CD4-positive, alpha-beta T cell treated with Interleukin-6 for 4 hours (primary cell): ENCODE data around the gene DAPK1.
"Not testable (repeated sequence)": the region's sequence is repeated elsewhere in the genome, so short reads cannot be mapped to it uniquely, and the experiment has no call there.

Source experiments
- DNase-seq: peaks from one replicate; pipeline ENCODE4 v3.0.0-alpha.2; 2020; ENCODE audit warnings: mixed read lengths

Gene DAPK1

DNA sequence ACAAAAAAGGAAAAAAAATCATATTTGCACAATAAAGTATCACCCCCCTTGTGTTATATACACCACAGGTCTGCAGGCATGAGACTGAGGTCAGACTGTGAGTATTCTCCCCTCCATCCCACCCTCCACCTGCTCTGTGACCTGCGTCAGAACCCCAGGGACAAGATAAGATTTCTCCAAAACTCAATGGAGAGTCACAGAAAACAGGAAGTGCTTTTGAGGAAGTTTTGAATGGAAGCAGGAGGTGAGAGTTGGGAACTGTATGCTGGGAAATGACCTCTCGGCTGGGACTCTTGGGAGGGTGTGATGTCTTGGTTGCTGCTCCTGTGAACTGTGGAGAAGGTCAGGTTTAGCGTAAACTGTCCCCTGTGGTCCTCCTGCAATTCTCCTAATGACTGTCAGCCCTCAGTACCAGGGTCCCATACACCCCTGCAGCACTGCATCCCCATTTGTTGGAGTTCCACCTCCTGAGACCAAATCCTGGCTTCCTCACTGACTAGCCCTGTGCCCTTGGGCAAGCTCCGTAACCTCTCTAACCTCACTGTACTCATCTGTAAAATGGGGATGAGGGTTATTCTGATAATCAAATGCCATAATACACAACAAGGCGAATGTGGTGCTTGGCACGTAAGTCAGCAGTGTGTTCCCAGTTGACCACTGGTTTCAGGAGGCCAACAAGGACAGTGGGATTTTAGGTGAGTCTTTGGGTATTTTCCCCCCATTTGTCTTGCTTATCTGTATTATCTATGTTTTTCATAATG is 221.4 kb downstream of the DAPK1 start:
- no peak for DNase-seq

DNA sequence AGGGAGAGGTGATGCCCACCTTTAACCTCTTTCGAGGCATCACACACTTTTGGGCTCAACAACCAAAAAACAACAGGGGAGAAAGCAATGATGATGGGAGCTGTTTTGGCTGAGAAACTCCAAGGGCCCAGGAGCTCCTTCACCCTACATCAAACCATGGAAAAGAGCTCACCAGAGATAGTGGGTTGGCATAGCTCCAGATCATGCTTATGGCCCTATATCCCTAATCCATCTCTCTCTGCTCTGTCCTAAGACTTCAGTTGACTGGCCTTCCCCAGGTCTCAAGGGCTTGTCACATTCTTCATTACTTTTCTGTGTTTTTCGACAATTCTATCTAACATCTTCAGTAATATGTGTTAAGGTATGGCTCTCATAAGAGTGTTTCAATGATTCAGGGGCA is 222.5 kb downstream of the DAPK1 start:
- DNase-seq = no peak

DNA sequence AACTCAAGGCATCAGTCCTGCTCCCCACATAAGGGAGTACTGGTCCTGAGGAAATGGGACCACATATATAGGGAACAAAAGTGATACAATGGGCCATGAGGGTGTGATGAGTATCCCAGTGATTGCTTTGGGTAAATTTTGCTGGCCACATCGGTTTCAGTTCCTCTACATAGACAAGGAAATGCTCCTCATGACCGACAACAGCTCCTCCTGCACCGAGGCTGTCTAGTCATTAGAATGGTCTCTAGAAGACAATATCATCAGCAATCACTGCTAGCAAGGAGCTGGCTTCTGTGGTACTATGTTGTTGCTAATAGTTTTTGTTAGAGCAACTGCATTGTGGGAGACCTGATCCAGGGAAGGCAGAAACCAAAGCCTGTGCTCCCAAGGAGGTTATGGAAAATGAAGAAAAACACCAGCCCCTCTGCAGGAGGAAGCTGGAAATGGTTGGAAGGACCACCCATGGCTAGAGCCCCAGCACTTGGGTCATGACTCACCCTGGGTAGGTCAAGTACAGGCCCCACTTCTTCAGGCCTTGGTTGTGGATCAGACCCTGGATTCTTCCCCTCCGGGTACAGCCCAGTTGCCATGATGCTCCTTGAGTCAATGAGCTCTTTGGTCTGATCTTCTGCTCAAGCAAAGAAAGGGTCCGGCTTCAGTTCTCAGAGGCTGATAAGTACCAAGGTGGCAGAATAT is 224.9 kb downstream of the DAPK1 start:
- DNase-seq = no peak

DNA sequence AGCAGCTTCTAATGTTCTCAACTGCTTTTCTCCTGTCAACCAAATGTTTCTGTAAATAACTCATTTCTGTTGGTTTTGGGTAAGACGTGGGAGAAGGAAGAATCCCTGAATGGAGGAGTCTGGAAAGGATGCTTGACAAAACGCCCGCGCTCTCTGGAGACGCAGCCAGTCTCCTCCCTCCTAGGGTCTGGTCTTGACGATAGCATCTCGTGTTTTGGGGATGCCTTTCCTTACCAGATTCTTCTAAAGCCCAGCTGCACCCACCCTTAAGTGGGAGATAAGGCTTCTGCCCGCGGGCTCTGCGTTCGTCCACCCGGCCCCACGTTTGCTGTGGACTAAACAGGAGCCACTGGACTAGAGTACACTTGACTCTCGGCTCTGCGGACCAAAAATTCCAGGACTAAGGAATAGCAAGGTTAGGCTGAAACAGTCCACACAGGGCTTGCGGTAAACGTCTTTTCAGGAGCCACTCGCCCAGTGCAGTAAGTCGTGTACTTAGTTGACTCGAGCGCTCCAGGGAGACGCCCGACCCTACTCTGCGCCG is 227.8 kb downstream of the DAPK1 start:
- DNase-seq = no peak

DNA sequence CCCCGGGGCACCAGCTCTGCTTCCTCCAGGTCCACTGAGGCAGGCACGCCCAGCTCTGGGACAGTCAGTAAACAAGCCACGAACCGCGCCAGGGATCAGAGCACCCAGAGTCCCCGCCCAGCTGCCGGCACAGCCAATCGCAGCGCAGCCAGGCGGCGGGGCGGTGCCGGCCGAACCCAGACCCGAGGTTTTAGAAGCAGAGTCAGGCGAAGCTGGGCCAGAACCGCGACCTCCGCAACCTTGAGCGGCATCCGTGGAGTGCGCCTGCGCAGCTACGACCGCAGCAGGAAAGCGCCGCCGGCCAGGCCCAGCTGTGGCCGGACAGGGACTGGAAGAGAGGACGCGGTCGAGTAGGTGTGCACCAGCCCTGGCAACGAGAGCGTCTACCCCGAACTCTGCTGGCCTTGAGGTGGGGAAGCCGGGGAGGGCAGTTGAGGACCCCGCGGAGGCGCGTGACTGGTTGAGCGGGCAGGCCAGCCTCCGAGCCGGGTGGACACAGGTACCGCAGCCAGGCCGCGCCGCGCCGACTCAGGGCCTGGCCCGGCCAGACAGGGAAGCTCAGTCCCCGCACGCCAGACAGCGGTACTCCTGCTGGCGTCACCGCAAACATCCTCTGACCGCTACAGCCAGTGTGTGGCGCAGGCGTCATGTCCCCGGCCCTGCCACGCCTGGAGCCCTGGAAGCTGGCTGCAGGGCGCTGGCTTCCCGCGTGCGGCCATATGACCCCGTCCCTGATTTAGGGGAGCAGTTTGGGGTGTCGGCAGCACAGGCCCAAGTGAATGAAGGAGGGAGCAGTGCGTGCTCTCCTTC is 228.4 kb downstream of the DAPK1 start, which contains the start of gene CTSL:
Gene CTSL, plus strand, starts transcription at position 220 of the 810 bp plus-strand sequence. CDS start 1,485 bp downstream, outside the sequence.
- DNase-seq = peak; percentile 84

DNA sequence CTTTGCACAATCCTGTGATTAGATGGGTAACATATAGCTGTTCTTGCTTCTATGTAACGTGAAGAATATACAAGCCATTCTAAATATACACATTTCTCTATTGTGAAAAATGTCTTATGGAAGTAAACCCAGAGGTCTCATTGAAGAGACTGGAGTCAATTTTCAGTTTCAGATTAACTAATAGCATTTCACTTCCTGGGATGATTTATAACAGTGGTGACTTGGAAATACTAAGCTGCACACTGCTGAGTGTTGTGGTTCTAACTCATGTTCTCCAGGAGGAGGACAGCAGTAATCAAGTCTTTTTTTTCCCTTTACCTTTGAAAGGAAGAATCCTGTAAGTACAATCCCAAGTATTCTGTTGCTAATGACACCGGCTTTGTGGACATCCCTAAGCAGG is 231.6 kb downstream of the DAPK1 start:
- DNase-seq = no peak

DNA sequence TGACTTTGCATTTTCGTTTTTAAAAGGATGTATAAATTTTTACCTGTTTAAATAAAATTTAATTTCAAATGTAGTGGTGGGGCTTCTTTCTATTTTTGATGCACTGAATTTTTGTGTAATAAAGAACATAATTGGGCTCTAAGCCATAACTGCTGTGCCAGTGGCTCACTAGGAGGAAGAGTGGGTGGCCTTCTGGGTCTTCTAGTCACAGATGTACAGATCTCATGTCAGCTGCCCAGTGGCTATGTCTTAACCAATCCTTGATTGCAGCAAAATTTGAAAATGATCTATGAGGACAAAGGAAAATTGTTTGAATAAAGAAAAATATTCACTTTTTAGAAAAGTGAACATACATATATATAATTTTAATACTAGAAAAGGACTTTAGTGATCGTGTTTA is 233.7 kb downstream of the DAPK1 start:
- no peak for DNase-seq

DNA sequence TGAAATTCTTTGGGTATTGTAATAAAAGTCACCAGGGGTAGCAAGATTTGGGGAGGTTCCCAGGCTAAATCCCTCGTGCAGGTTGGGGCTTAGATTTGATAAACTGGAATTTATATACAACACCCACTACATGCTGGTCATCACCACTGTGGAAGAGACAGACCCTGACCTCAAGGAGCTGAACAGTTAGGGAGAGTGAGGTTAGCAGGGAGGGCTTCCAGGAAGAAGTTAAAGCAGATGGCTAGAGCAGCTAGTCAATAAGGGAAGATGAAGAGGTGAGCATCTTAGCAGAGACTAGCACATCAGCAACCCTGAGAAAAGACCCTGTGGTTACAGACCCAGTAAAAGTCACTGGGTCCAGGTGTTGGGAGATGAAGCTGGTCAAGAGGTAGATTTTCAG is 234.7 kb downstream of the DAPK1 start:
- DNase-seq = no peak

DNA sequence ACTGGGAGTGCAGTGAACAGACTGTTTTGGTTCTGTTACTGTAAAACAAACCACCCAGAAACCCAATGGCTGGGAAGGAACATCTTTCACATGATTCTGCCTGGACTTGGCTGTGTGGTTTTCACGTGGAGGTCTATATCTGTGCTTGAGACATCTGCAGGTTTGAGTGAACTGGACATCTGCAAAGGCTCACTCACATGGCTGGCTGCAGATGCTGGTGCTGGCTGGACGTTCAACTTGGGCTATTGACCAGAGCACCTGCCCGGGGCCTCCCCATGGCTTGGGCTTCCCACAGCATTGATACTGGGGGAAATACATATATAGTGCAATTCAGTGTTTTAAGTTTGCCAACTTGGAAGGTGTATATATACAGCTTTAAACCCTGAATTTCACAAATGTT is 235.1 kb downstream of the DAPK1 start:
- no peak for DNase-seq

DNA sequence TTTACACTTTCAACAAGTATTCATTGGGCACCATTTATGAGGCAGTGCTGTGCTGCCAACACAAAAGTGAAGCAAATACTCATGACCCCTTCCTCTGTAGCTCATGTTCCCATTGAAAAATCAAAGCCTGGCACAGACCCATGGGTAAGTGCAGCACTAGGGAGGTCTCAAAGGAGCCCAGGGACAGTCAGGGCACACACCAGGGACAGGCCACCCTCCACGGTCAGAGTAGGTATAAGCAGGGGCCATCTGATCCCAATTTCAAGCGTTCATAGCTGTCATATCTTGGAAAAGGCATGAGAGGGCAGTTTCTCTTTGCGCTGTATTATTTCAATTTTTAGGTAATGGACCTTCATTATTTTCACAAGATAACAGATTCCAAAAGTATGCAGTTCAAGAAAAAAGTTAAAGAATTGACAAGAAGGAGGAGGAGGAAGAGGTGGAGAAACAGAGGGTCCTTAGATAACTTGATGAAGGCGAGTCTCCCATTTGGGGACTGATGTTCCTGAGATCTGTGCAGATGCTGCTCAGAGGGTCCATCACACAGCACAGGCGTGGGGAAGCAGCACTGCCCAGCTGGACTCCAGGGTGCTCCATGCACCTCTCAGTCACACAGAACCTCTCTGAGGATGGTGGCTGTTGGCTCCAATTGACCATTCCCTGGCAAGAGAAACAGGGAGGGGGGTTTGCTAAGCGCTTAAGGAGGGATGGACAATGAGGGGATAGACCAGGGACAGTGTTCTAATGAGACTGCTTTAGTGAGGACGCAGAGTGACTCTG is 235.8 kb downstream of the DAPK1 start:
- no peak for DNase-seq

DNA sequence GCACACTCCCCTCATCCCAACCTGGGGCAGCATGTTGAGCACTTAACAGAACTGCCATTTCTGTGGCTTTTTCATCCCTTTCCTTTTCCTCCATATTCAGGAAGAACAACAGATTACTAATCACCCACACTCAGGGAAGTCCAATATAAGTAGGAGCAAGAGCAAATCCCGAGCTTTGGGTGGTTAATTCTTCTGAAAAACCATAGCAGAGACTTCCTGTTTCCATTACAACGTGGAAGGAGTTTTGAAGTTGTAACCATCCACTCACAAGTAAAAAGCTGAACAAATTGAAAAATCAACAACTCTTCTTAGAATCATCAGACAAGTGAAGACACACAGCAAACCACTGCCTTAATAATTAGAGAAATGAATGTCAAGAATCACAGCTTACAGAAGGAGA is 236.4 kb downstream of the DAPK1 start:
- no peak for DNase-seq

DNA sequence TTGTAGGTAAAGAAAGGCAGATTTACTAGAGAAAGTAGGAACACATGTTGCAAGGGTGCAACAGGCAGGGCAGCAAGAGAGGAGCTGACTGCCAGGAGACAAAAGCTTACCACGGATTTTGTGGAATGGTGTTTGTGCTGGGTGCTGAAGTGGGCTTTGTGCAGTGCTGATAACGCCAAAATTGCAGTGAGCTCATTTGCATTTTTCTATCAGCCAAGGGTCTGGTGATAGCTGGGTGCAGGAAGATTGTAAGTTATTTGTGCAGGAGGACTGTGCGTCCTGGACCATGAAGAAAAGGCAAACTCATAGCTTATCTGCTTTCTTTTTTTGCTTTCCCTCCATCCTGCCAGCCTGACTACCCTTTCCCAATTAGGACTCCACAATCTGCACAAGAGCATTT is 241.9 kb downstream of the DAPK1 start:
- DNase-seq = no peak

DNA sequence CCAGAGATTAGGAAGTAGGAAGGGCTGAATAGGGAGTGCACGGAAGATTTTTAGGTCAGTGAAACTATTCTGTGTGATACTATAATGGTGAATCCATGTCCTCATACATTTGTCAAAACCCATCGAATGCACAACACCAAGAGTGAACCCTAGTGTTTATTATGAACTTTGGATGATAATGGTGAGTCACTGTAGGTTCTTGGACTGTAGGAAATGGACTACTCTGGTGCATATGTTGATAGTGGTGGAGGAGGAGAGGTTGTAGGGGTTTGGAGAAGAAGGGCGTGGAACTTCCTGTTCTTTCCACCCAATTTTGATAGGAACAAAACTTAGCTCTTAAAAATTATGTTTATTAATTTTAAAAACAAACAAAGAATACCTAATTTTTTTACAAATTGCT is 242.5 kb downstream of the DAPK1 start:
- no peak for DNase-seq

DNA sequence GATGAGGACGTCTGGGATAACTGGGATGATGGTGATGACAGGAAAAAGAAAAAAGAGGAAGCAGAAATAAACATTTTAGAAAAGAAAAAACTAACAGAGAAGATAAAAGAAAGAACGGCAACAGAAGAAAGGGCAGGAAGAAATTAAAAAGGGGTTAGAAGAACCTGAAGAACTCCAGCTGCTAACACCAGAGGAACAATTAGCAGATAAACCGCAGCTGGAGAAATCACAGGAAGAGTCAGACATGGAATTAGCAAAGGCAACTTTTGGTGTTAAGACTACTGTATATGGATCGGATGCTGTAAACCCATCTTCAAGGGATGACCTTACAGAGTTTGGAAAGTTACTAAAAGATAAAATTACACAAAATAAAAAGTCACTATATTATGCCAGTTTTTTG is 243.7 kb downstream of the DAPK1 start:
- DNase-seq = no peak

DNA sequence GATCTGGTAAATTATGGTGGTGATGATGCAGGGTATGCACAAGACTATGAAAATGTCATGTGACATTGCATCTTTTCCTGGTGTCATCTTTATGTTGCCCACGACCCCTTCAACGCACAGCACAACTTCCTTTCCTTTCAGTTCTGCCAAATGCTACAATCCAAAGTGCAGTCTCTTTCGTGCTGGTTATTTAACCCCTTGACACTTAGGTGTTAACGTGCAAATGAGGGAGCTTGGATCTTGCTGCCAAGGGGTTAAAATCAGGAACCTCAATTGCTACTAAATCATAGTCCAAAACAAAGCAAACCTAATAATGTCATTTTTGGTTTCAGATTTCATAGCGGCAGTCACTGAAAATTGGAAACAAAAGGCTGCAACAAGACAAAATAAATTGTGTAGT is 244.2 kb downstream of the DAPK1 start:
- no peak for DNase-seq

DNA sequence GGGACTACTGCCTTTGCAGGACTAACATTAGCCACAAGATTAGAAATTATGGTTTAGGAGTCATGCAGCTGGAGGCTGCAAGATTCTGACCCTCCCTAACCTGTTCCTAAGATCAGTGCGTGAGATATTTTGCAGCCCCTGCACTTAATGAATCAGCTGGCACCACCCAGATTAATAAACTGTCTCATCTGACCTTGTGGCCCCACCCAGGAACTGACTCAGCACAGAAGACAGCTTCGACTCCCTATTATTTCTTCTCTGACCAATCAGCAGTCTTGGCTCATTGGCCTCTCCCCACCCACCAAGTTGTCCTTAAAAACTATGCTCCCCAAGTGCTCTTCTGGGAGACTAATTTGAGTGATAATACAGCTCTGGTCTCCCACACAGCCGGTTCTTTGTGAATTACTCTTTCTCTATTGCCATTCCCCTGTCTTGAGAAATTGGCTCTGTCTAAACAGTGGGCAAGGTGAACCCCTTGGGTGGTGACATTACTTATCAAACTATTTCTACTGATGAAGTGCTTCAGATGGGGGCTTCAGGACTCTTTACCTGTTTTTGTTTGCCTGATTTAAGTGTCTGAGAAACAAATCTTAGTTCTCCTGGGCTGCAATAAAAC is 245.3 kb downstream of the DAPK1 start:
- DNase-seq = no peak

DNA sequence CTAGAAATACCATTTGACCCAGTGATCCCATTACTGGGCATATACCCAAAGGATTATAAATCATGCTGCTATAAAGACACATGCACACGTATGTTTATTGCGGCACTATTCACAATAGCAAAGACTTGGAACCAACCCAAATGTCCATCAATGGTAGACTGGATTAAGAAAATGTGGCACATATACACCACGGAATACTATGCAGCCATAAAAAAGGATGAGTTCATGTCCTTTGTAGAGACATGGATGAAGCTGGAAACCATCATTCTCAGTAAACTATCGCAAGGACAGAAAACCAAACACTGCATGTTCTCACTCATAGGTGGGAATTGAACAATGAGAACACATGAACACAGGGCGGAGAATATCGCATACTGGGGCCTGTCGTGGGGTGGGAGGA is 246.6 kb downstream of the DAPK1 start:
- DNase-seq = not testable (repeated sequence)

DNA sequence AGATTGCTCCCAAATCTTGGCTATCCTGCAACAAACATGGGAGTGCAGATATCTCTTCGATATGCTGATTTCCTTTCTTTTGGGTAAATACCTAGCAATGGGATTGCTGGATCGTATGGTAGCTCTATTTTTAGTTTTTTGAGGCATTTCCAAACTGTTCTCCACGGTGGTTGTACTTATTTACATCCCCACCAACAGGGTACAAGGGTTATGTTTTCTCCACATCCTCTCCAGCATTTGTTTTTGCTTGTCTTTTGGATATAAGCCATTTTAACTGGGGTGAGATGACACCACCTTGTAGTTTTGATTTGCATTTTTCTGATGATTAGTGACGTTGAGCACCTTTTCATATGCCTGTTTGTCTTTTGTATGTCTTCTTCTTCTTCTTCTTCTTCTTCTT is 248.5 kb downstream of the DAPK1 start:
- DNase-seq = no peak

DNA sequence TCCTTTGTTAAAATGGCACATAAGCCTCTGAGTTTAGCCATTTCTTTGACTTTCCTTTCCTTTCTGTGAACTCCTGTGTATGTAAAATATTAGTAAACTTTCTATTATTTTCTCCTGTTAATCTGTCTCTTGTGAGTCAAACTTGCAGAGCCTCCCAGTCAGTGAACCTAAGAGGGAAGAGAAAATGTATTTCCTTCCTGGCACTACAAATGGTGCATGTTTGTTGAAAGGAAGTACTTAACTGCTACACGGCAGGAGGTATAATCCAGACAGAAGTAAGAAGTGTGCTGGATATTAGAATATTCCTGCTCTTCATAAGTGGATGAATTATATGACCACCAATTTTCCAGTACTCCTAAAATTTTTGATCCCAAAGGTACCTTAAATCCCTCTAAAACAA is 251.2 kb downstream of the DAPK1 start:
- DNase-seq = no peak

DNA sequence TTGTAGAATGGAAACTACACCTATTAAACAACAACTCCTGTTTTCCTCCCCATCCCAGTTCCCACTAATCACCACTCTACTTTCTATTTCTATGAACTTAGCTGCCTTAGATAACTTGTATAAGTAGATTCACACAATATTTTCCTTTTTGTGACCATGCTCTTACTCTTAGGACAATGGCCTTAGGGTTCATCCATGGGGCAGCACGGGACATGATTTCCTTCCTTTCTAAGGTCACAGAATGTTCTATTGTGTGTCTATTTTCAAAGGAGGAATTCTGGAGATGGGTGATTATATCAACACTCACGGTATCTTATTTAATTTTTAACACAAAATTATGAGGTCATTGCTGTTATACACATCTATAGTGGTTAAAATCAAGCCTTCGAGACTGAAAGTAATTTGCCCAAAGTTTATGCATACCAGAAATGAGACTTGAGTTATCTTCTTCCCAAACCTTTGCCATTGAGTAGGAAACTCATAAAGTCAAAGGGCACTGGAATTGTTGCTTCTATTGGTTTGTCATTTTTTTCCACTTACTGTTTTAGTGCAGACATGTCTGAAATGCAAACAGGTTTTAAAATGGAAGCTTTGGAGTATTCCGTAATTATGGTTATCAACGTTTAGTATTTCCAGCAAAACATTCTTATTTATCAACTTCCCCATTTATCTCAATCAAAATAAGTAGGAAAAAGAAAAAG is 251.8 kb downstream of the DAPK1 start:
- DNase-seq = no peak

DNA sequence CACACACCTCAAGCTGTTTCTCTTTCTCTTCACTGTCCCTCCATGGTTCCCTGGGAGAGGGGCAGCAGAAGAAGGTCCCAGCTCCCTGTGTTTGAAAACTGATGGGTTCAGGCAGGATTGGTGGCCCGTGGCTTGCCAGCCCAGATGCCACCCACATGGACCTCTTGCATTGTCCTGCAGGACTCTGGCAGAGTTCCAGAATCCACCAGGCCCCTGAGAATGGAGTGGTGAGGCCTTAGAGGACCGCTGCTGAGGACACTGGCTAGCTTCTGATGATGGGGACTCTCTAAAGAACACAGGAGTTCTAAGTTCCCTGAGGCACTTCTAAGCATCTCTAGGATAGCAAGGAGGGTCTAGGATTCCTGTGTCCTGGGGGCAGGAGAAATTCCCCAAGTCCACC is 253.1 kb downstream of the DAPK1 start:
- no peak for DNase-seq

DNA sequence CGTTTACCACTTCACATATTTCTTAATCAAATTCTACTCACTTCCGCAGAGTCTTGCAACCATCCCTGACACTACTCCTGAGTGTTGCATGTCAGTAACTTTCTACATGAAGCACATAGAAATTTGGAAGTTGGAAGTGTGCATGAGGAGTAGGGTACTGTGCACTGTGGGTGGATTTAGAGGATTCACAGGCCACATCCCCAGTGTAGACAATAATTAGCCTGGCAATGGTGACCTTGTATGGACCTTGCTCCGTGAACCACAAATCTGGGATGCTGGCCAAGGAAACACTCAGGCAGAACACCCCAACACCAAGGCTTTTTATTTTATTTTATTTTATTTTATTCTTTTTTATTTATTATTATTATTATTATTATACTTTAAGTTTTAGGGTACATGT is 253.8 kb downstream of the DAPK1 start:
- DNase-seq = no peak
